ENCODE measurements around the gene JUND.
A peak's percentile ranks its signal among the peaks of the same experiment; 100 is the strongest.

Gene JUND

GRCh38 chr19:18289471-18290301 is 8.3 kb upstream of the JUND start:
- DNase-seq (ENCODE audit: low spot score) = no peak

DNA sequence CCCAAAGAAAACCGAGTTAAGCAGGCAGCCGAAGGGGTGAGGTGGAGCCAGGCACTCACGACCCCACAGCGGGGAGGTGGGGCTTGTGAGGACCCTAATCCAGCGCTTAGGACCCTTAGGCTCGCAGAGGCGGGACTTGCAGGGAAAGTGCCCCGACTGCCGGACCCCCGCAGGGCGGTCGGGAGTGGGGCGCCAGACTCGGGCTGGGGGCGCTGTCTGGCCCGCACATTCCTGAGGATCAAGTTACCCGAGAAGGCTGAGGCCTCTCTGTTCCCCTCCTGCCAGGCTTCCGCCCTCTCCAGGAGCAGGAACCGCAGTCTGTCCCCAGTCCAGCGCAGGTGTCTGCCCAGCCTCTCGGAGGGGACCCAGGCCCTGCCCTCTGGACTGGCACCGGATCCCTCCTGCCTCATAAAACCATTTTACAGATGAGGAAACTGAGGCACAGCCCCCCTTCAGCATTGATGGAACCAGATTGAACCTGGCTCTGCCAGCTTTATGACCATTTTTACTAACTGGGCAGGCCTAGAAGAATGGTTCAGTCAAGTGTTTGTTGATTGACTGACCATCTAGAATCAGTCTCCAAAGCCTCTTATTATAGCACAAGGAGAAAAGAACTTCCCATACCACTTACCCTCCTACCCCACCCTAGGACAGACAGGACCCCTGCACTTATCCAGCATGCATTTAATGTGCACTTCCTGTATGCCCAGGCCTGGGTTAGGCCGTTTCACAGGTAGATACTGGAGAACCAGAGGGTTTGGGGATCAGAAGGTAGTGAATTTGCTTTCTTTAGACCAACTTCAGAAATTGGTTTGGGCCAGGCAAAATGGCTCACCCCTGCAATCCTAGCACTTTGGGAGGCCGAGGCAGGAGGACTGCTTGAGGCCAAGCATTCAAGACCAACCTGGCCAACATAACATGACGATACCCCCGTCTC is 6.7 kb upstream of the JUND start:
- DNase-seq (ENCODE audit: low spot score) = no peak

- DNase-seq (ENCODE audit: low spot score) = no peak
Measured at GRCh38 chr19:18286973-18287635, 5.7 kb upstream of the JUND start.

DNA sequence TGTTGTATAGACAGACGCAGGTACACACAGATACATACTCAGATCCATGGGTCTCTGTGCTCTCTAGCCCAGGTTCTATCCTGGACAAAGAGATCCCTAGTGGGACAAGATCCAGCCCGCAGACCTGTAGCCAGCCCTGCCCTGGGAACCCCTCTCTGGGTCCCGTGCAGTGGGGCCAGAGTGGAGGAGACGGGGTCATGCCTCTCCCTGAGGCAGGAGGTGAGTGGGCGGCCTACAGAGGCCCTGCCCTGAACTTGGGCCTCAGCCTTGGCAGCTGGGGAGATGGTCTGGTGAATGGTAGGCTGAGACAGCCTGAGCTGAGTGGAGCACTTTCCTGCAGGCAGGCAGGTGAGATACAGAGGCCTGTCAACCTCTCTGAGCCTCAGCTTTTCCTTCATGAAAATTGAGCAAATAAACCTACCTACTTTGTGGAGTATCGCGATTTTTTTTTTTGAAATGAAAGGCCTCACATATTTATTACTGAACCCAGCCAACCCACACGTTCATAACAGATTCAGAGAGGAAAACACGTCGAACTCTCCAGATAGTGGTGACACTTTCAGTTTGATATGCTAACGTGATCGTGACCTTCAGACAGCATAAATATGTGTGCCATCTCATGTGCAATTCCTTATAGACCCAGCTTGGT is 3.4 kb upstream of the JUND start:
- DNase-seq (ENCODE audit: low spot score) = no peak

DNA sequence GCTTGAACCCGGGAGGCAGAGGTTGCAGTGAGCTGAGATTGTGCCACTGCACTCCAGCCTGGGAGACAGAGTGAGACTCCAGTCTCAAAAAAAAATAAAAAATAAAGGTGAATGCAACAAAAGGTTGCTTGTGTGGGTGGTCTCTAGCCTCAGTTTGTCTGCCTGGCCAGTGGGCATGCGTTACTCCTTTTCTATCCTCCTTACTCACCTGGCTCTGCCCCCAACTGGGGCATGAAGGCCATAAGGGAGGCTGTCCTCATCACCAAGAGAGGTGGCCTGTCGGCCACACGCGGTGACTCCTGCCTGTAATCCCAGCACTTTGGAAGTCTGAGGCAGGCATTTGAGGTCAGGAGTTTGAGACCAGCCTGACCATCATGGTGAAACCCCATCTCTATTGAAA is 1.9 kb upstream of the JUND start:
- DNase-seq (ENCODE audit: low spot score) = no peak

DNA sequence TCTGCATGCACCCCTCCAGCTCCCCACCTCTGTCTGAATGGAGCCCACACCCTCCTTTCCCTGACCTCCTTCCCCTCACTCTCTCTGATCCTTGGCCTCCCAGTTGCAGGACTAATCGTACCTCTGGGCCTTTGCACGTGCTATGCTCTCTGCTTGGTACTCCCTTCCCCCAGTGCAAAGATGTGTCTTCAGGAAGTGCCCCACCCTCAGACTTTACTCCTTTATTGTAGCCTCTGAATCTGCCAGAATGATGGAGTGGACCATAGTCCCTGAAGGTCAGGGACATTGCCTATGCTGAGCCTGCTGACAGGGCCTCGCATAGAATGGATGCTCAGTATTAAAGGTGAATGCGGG is 1.3 kb upstream of the JUND start:
- DNase-seq (ENCODE audit: low spot score) = peak; percentile 26

DNA sequence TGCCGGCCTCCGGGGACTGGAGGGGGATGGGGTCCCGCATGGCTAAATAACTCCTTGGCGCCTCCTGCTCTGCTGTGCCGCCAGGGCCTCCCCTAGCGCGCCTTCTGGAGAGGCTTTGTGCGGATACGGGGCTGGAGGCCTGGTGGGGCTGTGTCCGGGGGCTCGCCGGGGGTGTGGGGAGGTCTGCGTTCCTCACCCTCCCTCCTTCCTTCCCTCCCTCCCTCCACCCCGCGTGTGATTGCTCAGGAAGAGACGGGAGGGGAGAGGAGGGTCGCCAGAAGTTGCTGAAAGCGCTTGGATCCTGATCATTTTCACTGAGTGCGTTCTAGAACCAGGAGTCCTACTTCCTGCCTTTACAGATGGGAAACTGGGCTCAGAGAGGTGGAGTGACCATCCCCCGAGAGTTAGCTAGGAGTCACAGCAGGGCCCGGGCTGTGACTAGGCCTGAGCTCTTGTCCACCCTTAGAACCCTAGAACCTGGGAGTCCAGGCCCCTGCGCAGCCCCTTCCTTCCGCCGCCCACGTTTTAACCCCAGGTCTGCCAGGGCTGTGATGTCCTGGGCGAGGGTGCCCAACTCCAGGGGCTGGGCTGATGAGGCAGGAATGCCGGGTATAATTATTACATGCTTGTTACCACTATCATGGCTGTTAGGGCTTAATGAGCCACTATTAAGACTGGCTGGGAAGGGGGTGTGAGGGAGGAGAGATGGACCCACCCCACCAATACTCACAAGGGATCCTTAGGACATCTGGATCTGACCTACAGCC is 782 bp upstream of the JUND start:
- DNase-seq (ENCODE audit: low spot score) = peak; percentile 76

GRCh38 chr19:18280247-18281081 is 958 bp downstream of the JUND start:
- DNase-seq (ENCODE audit: low spot score) = peak; percentile 69

GRCh38 chr19:18279516-18280246 is 1.7 kb downstream of the JUND start:
- peak; percentile 98 for DNase-seq (ENCODE audit: low spot score)

DNA sequence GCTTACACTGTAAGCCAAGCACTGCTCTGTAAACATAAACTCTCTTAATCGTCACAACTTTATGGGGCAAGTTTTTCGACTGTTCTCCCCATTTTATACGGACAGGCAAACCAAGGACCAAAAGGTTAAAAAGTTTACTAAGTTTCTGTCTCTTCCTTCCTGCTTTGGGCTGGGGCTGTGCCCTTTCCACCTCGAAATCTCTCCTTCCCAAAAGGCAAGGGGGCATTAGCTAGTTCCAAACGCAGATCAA is 2.2 kb downstream of the JUND start:
- no peak for DNase-seq (ENCODE audit: low spot score)

DNA sequence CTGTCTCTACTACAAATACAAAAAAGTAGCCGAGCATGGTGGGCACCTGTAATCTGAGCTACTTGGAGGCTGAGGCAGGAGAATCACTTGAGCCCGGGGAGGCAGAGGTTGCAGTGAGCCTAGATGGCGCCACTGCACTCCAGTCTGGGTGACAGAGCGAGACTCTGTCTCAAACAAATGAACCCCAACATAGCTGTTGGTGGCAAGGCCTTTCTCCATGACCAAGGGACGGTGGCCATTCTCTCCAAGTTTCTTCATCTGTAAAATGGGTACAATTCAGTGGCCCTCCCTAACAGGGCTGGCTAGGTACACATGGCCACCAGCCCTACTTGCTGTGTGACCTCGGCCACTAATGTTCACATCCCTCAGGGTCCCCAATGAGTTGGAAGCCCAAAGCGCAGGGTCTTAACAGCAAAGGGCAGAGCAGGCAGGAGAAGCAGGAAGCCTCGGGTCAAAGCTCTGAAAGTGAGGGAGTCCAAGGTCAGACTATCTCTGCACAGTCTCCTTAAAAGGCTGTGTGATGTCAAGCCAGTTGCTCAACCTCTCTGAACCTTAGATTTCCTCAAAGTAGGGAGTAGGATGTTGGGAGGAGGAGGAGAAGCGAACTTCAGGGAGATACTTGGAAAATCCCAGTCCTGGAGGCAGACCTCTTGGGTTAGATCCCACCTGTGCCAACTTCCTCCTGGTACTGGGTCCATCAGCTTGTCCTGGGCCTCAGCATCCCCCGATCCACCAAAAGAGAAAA is 2.7 kb downstream of the JUND start:
- no peak for DNase-seq (ENCODE audit: low spot score)

- peak; percentile 78 for DNase-seq (ENCODE audit: low spot score)
Measured at GRCh38 chr19:18274781-18275356, 6.6 kb downstream of the JUND start.

- DNase-seq (ENCODE audit: low spot score) = peak; percentile 4
Measured at GRCh38 chr19:18274219-18274780, 7.1 kb downstream of the JUND start, which contains the start of gene IQCN. IQCN (minus strand) TSS chr19:18274452; CDS start chr19:18269478, 4,974 bp downstream.

GRCh38 chr19:18273561-18274218 is 7.7 kb downstream of the JUND start:
- DNase-seq (ENCODE audit: low spot score) = no peak

- no peak for DNase-seq (ENCODE audit: low spot score)
Measured at GRCh38 chr19:18271433-18271841, 10.0 kb downstream of the JUND start.

DNA sequence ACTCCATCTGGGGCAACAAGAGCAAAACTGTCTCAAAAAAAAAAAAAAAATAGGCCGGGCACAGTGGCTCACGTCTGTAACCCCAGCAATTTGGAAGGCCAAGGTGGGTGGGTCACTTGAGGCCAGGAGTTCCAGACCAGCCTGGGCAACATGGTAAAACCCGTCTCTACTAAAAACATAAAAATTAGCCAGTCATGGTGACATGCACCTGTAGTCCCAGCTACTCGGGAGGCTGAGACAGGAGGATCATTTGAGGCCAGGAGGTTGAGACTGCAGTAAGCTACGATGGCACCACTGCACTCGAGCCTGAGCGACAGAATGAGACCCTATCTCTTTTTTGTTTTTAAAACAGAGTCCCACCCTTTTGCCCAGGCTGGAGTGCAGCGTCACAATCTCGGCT is 11.1 kb downstream of the JUND start:
- no peak for DNase-seq (ENCODE audit: low spot score)

DNA sequence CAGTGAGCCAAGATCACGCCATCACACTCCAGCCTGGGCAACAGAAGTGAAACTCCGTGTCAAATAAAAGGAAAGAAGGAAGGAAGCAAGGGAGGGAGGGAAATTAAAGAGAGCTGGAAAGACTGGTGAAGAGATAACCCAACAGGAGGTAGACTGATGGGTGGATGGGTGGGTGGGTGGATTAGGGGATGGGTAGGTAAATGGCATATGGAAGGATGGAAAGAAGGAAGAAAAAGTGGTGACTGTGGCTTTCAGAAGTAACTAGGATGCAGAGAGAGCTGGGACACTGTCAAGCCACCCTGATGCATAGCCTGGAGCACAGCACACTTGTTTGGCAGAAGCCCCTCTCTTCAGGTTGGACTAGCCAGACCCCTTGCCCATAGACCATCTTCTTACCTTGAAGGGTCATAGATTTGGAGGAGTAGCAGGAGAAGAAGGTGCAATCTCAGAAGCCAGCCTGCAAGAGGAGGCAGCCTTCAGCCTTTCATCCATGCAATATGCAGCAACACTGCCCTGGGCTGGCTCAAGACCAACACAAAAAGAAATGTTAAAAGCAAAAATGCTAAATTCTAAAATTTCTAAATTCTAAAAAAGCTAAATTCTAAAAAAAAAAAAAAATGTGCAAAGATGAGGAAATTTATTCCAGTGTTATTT is 12.2 kb downstream of the JUND start:
- no peak for DNase-seq (ENCODE audit: low spot score)
